ENCODE data around the gene SPATA21.
A peak's percentile ranks its signal among the peaks of the same experiment; 100 is the strongest.

Gene SPATA21

DNA sequence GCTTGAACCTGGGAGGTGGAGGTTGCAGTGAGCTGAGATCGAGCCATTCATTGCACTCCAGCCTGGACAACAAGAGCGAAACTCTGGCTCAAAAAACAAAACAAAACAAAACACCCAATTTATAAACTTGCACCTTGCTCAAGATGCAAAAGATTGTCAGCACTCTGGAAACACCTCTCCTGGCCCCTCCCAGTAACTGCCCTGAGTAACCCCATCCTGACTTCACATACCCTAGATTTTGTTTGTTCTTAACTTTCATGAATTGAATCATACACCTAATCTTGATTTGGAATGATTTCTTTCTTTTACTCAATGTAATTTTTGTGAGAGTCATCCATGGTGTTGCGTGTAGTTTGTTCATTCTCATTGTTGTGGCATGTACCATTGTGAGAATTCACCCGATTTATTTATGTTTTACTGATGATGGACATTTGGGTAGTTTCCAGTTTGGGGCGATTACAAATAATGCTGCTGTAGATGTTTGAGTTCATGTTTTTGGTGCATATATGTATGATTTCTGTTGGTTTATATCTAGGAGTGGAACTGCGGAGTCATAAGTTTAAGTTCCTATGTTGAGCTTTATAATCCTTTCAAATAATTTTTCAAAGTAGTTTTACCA is 13.7 kb upstream of the SPATA21 start:
- no peak for DNase-seq

GRCh38 chr1:16449666-16450065 is 12.4 kb upstream of the SPATA21 start:
- DNase-seq: no peak

DNA sequence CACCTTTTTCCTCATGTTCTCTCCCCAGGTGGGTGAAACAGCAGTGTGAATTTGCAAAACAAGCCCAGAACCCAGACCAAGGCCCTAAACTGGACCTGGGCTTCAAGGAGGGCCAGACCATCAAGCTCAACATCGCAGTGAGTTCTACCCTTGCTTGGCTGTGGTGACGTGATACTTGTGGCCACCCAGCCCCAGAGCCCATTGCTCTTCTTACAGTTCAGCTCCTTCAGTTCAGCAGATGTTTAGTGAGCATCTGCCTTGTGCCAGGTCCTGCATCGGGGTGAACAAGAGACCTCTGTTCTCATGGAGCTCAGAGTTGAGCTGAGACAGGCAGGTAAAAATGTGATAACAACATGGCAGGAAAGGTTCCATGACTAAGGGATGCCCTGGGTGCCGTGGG is 11.8 kb upstream of the SPATA21 start:
- DNase-seq: no peak

- no peak for DNase-seq
These were observed 10.4 kb upstream of the SPATA21 start for GRCh38 chr1:16447641-16448040.

- DNase-seq: no peak
These were observed 8.9 kb upstream of the SPATA21 start for GRCh38 chr1:16446116-16446515.

DNA sequence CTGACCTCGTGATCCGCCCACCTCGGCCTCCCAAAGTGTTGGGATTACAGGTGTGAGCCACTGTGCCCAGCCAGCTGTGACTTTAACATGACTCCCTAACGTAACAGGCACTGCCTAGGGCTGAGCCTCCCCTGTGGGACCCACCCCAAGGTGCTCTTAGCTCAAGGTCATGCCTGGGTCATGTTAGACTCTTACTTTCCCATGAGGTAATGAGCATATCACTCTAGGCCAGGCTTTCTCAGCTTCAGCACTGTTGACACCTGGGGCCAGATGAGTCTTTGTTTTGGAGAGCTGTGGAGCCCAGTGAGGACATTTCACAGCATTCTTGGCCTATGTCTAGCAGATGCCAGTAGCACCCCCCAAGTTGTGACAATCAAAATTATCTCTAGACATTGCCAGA is 7.8 kb upstream of the SPATA21 start:
- DNase-seq: no peak

DNA sequence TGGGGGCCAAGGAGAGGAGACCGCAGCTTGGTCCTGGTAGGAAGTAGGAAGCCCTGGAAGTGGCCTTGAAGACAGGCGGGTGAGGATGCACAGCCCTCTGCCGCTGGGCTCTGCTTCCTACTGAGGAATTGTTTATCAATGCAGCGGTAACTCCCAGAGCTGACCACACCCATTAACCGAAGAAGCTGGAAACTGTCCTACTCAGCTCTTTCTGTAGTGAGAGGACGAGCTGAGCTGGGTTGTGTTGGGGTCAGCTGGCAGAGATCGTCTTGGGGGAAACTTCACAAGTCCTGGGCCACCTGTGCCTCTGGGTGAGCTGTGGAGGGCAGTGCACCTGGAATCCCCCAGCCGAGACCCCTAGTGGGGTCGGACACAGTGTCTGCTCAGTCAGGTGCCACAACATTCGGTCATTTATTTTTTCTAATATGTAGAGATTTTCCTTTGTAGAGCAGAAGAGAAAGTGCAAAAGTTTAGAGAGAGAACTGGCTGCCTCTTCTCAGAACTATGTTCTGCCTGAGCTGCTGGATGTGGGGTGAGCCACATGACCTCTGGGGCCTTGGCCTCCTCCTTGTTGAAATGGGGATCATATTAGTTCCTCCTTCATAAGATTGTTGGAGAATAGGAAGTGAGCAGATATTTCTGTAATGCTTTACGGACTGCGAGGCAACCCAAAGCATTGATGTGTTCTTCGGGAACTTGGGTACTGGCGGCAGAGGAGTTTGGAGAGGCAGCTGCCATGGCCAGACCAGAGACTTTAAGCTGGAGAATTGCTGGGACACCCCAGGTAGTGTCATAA is 6.9 kb upstream of the SPATA21 start:
- no peak for DNase-seq

GRCh38 chr1:16442941-16443340 is 5.7 kb upstream of the SPATA21 start:
- no peak for DNase-seq

DNA sequence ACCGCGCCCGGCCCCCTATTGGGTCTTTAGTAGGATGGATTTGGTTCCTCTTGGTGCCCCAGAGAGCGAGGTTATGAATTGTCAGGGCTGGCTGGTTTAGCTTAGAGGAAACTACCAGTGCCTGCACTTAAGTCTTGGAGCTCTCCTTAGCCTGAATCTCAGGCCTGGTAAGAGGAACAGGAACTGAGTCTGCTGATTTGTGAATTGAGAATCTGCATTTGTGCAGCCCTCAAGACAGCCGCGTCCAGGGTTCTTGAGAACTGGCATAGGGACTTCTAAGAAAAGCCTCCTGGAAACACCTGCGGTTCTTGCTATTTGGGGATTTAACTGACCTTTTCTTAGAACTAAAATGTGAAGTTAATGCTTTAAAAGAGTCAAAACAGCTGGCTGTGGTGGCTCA is 5.0 kb upstream of the SPATA21 start:
- DNase-seq: no peak

DNA sequence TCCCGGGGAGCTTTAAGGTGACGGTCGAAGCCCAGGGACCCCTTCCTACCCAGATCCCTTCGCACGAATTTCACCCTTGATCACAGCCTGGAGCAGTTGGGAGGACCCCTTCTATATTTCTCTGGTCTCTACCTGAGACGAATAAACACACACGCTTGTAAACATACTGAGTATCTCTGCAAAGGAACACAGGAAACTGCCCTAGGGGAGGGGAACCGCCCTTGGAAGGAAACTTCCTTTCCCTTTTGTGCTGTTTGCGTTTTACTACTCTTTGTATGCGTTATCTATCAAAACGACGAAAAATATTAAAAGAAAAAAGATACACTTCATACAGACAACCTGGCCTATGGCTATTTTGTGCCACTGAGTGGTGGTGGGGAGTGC is 4.0 kb upstream of the SPATA21 start:
- DNase-seq: no peak

GRCh38 chr1:16440470-16441281 is 3.5 kb upstream of the SPATA21 start, which contains the start of gene NECAP2:
Gene NECAP2, plus strand, starts transcription at chr1:16440724. Its CDS starts 38 bp downstream, at chr1:16440762.
- DNase-seq: peak; percentile 87 to 96 (median 90)

- DNase-seq: no peak
These were observed 2.9 kb upstream of the SPATA21 start for GRCh38 chr1:16440131-16440469.

DNA sequence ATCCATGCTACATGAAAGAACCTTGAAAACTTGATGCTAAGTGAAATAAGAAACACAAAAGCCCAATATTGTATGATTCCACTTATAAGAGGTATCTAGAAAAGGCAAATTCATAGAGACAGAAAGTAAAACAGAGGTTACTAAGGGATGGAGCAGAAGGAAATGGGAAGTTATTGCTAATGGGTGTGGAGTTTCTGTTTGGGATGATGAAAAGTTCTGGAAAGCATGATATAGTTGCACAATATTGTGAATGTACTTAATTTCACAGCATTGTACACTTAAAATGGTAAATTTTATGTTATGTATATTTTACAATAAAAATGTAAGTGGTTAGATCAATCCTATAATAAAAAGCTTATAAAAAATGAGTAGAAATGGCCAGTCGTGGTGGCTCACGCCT is 1.7 kb upstream of the SPATA21 start:
- DNase-seq: no peak

DNA sequence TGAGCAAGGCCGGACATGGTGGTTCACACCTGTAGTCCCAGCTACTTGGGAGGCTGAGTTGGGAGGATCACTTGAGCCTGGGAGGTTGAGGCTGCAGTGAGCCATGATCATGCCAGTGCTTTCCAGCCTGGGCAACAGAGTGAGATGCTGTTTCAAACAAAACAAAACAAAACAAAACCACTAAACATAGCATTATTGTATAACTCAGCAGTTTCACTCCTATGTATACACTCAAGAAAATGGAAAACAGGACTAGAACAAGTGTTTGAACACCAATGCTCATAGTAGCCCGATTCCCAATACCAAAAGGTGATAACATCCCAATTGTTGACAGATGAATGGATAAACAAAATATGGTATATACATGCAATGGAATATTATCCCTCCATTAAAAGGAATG is 1.3 kb upstream of the SPATA21 start:
- no peak for DNase-seq

GRCh38 chr1:16434501-16434900 is 2.7 kb downstream of the SPATA21 start:
- DNase-seq: no peak

DNA sequence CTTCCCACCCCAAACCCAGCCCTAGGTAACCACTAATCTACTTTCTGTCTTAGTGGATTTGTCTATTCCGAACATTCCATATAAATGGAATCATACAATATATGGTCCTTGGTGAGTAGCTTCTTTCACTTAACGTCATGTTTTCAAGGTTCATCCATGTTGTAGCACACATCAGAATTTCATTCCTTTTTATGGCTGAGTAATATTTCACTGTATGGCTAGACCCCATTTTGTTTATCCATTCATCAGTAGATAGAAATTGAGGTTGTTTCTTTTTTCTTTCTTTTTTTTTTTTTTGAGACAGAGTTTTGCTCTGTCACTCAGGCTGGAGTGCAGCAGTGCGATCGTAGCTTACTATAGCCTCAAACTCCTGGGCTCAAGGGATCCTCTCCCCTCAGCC is 3.2 kb downstream of the SPATA21 start:
- no peak for DNase-seq

- no peak for DNase-seq
These were observed 4.2 kb downstream of the SPATA21 start for GRCh38 chr1:16433030-16433429.

DNA sequence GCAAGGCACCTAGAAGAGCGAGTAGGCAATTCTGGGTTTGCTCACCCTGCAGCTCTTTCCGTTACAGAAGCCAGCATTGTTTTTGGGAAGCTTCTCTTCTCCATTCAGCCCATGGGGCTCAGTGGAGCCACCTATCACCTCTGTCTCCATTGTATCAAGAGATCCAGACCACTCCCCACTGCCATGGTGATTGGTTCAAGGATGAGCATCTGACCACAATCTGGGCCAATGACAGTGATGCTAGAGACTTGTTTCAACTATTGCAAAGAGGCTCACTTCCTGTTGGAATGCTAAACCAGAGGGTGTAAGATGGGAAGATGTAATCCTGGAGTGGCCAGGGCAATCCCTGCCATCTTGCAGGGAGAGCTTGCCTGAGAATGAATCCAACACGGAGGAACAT is 6.6 kb downstream of the SPATA21 start:
- no peak for DNase-seq

GRCh38 chr1:16425125-16426025 is 11.8 kb downstream of the SPATA21 start:
- no peak for DNase-seq

DNA sequence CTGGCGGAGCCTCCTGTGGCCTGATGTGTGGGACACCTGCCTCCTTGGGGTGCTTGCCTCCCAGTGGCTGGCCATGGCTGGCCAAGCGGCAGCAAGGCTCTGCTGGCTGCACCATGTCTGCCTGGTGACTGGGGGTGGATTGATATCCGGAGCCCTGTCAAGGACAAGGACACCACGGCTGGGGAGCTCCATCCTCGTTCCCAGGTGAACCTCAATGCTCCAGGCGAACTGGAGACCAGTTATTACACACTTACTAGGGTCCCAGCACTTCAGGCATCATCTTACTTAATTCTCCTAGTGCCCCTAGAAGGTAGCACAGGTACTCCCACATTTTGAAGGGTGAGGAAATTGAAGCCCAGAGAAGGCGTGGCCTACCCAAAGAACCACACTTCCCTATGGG is 15.2 kb downstream of the SPATA21 start:
- DNase-seq: no peak

DNA sequence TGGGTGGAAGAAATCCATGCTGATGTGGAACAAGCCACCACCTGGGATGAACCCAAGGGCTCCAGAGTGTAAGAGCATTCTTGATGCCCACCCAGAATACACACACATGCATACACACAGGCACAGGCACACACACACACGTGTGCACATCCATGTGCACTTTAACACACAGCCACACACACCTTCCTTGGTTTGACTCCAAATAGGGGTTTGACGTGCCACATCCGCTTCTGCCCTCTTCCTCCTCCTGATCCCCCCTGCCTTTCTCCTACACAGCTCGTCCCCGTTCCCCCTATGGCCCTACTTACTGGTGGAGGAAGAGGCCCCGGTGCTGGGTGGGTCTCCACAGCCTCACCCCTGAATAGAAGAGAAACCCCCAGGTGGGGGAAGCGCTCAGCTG is 16.0 kb downstream of the SPATA21 start:
- no peak for DNase-seq

GRCh38 chr1:16420424-16421118 is 16.7 kb downstream of the SPATA21 start:
- peak in 3 of 4 experiments; percentile 11 to 42 (median 23) for DNase-seq
